ENCODE data around the gene PER2.

- TF ChIP-seq YY1 (IDR thresholded peaks at IDR 0.05; ENCODE audit: insufficient read depth, insufficient read length): no peak
- TF ChIP-seq ZNF274 (IDR thresholded peaks at IDR 0.05; ENCODE audit: low read depth, low read length): no peak
These were observed 59.7 kb downstream of the PER2 start for GRCh38 chr2:238228700-238229099.
